ENCODE measurements around the gene NKTR.
"Not testable (repeated sequence)": the region's sequence is repeated elsewhere in the genome, so short reads cannot be mapped to it uniquely, and the experiment has no call there.

Gene NKTR

DNA sequence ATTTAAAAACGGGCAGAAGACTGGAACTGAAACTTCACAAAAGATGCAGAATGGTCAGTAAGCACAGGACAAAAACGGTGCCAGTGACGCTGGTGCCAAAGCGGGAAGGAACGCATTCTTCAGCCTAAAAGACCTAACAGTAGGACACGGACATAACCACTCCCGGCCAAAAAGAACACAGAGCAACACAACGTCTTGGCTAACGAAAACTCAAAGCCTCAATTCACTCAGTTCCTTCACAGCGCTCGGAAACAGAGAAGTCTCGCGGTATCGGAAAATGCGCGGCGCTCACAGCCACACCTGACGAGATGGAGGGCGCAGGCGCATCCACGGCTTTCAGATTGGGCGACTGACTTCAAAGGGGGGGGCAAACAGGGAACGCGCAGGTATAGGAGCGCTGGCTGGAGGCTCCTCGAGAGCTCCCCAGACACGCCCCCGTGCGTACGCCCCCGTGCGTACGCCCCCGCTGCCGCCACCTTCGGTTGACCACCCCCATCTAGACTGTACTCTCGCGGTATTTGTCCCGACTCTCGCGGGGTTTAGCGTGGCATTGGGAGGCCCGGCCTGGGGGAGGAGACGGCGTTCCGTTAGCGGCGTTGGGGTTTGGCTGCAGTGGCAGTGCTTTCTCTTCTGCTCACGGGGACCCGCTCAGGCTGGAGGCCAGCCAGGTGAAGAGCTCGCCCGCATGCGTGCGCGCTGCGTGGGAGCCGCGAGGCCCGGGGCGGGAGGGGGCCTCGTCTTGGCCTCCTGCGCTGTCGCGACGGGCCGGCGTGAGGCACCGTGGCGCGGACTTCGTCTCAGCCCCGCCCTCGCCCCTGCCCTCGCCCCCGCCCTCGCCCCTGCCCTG is at the start of gene NKTR:
Gene NKTR (plus strand): TSS at position 576 of the 847 bp plus-strand sequence. CDS start 321 bp downstream, outside the sequence.
- peak; percentile 99 for DNase-seq

DNA sequence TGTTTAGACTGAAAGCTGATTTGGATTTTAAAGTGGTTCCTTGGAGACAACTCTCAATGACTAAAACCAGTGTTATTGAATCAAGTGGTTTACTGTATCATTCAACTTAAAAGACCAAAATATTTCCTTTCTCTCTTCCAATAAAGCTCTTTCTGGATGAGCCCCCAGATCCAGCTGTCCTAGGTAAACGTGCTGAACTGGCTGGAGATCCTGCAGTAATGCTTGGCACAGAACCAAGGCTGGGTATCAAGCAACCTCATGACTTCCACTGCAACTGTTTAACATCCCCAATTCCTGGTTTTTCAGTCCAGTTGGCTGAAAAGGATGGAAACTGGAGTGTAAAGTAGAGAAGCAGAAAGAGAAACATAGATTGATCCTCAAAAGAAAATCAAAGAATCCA is 47.7 kb upstream of the NKTR start:
- no peak for DNase-seq

- DNase-seq = peak; percentile 83
These were observed 44.3 kb upstream of the NKTR start for GRCh38 chr3:42556089-42556632.

DNA sequence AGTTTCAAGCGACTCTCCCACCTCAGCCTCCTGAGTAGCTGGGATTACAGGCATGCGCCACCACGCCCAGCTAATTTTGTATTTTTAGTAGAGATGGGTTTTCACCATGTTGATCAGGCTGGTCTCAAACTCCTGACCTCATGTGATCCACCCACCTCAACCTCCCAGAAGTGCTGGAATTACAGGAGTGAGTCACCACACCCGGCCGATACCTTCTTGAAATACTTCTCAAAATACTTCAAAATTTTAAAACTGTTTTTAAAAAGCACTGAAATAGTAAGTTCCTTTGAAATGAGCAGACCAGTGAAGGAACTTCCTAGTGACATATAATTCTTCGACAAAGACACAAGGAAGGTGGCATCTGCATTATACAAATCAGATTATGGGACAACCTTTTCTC is 43.7 kb upstream of the NKTR start:
- DNase-seq = not testable (repeated sequence)

- peak; percentile 59 for DNase-seq
These were observed 42.6 kb upstream of the NKTR start for GRCh38 chr3:42557854-42558253.

DNA sequence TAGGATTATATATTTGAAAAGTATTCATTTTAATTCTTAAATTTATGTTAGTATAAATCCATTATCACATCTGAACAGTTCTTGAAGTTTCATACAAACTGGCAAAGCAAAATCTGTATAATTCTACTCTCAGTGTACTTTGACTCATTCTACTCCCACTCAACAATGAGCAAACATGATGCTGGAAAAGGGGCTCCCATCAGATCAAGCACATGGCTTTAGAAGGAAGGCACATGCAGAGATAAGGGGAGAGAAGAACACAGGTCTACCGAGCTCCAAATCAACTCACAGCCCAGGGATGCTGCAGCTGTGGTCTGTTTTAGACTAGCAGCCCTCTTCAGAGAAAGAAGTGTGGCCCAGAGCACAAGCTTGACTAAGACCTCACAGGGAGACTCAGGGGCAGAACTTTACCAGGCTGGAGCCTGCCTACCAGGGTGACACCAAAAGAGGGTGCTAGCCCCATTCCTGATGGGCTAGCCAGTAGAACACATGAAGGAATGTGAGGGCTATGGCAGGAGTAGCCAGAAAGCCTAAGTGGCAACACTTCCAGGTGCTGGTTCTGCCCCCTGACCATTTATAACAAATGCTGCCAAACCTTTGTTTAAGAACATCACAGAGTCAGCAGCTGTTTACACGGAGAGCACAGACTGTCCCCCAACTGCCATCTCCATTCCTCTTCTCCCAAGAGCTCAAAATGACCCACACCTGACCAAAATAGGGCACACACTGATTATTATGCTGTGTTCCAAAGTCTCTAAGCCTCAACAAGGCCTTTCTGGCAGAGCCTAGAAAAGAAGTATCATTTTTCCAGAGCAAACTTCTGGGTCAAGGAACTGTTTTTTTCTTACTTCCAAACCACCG is 38.2 kb upstream of the NKTR start:
- DNase-seq = no peak

DNA sequence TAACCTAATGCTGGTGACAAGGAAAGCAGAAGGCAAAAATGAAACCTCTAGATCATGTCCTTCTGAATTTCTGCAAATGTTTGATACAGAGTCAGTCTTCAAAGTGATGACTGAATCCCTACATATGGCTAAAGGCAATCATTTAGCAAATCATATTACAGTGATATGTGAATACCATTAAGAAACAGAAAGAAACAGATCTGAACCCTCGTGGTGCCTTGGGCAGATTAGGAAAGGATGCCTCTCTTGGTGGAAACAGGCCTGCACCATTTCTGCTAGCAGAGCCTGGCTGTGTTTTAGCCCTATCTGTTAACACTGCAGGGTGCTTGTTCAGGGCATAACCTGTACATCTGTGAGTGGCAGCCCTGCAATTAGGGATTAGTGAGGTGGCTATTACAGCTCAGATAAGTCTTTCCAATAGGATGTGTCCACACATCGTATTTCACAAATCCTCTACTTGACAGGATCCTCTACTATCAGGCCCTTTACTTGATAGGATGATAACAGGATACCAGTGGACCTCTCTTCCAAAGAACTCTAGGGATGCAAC is 30.8 kb upstream of the NKTR start:
- no peak for DNase-seq

DNA sequence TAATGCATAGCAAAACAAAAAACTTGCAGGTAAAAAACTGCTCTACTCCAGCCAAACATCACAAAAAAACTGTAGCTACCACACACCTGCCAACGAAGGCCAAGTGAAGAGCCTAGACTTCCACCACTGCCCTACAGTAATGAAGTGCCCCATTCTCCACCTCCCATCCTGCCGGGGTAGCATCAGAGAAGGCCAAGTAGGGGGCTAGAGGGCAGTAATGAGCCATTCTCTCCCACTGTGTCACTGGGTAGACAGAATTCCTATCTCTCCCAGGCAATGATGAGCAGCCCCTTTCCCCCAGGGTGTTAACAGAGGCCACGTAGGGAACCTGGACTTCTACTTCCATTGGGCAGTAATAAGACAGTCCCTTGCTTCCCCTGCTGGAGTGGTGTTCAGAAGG is 28.2 kb upstream of the NKTR start:
- peak; percentile 35 for DNase-seq

DNA sequence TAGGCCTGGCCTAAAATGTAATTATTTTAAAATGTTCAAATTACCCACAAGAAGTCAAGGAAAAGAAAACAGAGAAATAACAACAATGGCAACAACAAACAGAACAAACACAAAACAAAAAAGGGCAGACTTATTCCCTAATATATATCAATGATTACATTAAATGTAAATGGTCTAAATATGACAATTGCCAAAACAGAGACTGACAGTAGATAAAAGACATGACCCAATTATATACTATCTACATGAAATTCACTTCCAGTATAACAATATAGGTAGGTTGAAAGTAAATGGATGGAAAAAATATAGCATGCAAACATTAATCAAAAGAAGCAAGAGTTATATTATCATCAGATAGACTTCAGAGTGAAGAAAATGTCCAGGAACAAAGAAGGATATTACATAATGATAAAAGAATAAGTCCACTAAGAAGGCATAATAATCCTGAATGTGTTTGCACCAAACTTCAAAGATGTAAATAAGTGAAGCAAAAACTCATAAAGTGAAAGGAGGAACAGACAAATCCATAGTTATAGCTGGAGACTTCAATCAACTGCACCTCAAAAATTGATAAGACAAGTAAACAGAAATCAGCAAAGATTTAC is 25.2 kb upstream of the NKTR start:
- no peak for DNase-seq

DNA sequence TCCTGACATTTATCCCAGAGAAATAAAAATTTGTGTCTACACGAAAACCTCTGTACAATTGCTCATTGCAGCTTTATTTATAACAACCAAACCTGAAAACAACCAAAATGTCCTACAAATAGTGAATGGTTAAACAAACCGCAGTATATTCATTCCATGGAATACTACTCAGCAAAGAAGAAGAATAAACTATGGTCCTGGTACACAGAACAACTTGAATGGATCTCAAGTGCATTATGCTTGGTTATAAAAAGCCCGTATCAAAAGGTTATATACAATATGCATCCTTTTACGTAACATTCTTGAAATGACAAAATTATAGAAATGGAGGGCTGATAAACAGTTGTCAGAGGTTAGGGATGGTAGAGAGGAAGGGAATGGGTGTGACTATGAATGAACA is 22.4 kb upstream of the NKTR start:
- DNase-seq = no peak

DNA sequence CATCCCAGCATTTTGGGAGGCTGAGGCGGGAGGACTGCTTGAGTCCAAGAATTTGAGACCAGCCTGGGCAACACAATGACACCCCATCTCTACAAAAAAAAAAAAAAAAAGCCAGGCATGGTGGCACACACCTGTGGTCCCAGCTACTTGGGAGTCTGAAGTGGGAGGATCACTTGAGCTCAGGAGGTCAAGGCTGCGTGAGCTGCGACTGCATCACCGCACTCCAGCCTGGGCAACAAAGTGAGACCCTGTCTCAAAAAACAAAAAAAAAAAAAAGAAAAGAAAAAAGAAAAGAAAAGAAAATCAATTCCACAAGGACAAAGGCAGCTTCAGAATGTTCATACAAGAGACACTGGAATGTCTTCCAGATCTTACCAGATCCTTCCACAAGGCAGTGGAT is 21.1 kb upstream of the NKTR start:
- DNase-seq = not testable (repeated sequence)

DNA sequence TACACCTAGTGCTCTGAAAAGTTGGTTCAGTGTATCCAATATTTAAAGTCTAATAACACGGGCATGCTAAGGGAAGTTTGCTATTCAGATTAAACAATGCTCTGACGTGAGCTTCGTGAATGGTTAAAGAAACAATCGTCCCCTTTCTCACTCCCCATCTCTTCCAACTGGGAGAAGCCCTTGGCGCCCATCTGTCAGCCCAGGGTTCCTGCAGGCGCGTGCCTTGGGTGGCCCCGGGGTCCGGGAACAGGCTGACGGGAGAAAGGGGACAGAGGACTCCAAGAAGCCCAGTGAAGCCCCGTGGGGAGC is 19.1 kb upstream of the NKTR start:
- DNase-seq = no peak

GRCh38 chr3:42581709-42582473 is 18.6 kb upstream of the NKTR start, which contains the start of gene SEC22C:
Gene SEC22C, minus strand, starts transcription at chr3:42581967. Its CDS starts 12,921 bp downstream, at chr3:42569046.
- peak; percentile 95 for DNase-seq

DNA sequence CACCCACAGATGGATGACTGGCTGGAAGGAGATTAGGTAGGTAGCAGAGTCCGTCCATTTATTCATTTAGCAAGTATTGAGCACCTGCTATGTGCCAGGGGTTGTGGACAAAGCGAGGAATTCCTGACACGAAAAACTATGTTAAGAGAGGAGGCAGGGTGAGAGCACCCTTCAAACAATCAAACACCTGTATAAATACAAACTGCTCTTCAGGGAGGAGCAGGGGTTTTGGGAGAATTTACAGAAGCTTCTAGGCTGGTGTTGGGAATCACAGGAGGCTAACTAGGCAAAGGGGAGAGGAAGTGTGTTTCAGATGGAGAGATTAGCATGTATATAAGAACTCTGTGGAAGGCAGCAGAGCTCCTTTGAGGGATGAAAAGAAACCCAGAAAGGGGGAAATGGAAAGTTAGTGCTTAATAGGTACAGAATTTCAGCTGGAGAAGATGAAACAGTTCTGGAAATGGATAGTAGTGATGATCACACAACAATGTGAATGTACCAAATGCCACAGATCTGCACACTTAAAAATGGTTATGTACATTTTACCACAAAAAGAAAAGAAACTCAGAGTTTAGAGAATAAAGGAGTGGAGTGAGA is 17.9 kb upstream of the NKTR start:
- DNase-seq = no peak

DNA sequence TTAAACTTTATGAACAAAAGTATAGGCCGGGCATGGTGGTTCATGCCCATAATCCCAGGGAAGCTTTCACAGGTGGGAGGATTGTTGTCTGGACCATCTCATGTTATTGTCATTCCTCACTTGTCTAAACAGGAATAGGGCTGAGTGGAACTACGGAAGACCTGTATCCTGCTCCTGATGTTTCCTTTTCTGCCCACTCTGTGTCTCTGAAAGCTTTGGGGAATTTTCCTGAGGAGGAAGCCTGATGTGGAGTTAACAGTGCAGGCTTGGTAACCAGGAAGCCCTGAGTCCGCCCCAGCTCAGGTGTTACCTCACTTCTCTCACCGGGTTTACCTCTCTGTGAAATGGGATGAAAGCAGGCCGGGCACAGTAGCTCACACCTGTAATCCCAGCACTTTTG is 11.9 kb upstream of the NKTR start:
- no peak for DNase-seq

GRCh38 chr3:42589382-42590109 is 10.9 kb upstream of the NKTR start:
- no peak for DNase-seq

DNA sequence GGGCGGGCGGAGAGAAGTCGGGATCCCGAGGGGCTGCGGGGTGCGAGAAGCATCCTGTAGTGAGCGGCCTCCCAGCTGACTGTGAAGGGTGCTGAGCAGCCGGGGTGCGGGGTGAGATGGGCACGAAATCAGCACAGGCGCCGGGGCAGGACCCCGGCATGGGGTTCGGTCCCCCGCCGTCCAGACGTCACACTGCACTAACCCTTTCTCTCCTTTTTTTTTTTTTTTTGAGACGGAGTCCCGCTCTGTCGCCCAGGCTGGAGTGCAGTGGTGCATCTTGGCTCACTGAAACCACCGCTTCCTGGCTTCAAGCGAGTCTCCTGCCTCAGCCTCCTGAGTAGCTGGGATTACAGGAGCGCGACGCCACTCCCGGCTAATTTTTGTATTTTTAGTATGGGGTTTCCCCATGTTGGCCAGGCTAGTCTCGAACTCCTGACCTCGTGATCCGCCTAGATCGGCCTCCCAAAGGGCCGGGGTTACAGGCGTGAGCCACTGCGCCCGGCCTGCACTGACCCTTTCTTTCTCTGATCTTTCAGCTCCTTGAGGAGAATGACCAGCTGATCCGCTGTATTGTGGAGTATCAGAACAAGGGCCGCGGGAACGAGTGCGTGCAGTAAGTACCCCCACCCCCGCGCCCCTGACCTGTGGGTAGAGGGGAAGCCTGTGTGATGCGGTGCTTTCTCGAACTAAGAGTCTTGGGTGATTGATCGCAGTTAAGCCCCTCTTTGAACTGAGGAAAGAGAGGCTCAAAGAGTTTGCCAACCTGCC is 9.3 kb upstream of the NKTR start:
- DNase-seq = no peak

DNA sequence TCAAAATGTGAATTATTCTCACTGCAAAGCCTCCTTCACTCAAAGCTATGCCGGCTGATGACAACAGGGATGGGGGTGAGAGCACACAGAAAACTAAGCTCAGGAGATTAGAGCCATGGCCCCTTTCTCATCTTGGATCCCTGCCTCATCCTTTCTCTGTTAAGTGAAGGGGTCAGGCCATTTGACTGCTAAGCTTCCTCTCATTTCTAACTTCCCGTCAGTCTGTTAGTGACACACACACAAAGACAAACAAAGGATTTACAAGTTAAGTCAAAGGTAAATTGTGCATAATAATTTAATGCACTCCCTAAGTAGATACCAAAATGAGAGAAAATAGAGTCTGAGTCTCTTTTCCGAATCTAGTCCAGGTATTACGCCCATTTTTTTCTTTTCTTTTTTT is 8.7 kb upstream of the NKTR start:
- no peak for DNase-seq

DNA sequence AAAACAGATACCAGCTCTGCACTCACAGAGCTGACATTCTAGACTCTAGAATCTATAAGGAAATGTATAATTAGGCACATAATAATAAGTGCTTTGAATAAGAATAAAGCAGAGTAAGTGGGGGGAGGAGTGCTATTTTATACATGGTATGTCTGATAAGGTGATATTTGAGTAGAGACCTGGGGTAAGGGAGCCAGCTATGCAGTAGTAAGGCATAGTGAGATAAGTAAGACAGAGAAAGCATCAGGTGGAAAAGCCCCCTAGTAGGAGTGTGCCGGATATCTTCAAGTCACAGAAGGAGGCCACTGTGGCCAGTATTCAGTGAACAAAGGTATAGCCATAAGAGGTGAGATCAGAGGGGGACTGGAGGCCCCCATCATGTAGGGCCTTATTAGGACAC is 6.9 kb upstream of the NKTR start:
- no peak for DNase-seq

DNA sequence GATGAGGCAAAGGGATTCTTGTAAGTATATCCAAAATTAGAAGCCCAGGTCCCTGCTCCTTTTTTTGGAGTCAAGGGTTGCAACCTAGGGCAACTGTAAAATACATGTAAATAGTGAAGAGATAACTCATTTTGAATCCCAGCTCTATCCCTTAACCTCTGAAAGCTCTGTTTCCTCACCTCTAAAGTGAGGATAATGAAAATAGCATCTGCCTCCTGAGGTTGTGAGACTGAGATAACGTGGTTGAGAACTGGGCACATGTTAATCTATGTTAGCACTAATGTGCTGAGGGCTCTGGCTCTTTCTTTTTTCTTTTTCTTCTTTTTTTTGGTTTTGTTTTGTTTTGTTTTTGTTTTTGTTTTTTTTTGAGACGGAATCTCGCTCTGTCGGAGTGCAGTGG is 4.8 kb upstream of the NKTR start:
- DNase-seq = no peak
